Measurements from ENCODE around the gene ABHD12. TPM values are rescaled to one million over a fixed set of nuclear protein-coding genes. Genes with fewer than 3 reads are reported as not detected.

The ABHD12 gene
- total RNA-seq, 1 donor from 2014 or later, result 29.0 TPM

GRCh38 chr20:25310921-25311728 is 79.5 kb downstream of the ABHD12 start:
- intact Hi-C loops (cut with micrococcal nuclease), result loop anchor here (2.0 to 5.0 kb wide), 4 partner anchors 64 to 254 kb away; partner anchors contain the start of genes ABHD12 and PYGB

GRCh38 chr20:25310268-25310920 is 80.2 kb downstream of the ABHD12 start:
- no peaks in the 10 kb centered on the region for H3K9me3 Mint-ChIP-seq
- peak; percentile 59 for DNase-seq (ENCODE audit: low spot score)
- peaks cover 5% of the 10 kb centered on the region for H3K36me3 Mint-ChIP-seq (ENCODE audit: low read depth)
- H3K27me3 Mint-ChIP-seq (ENCODE audit: low read depth), result no peaks in the 10 kb centered on the region
- intact Hi-C loops (cut with micrococcal nuclease), result loop anchor here (2.0 to 5.0 kb wide), 4 partner anchors 63 to 254 kb away; partner anchors contain the start of genes ABHD12 and PYGB
- H3K4me3 Mint-ChIP-seq (ENCODE audit: low read depth), result peak overlapping the region; percentile 74
- H3K27ac Mint-ChIP-seq, result peak overlapping the region; percentile 95
- H3K4me1 Mint-ChIP-seq (ENCODE audit: low read depth), result peaks cover 36% of the 10 kb centered on the region

More at GRCh38 chr20:25310921-25311728, 79.5 kb downstream of the ABHD12 start:
- Mint-ChIP-seq H3K27ac (peak overlapping the region; percentile 95), H3K4me3 (ENCODE audit: low read depth) (peak overlapping the region; percentile 74), H3K9me3 (no peaks in the 10 kb centered on the region), H3K4me1 (ENCODE audit: low read depth) (peaks cover 36% of the 10 kb centered on the region), H3K36me3 (ENCODE audit: low read depth) (peaks cover 5% of the 10 kb centered on the region), H3K27me3 (ENCODE audit: low read depth) (no peaks in the 10 kb centered on the region)
- DNase-seq (ENCODE audit: low spot score), result no peak

GRCh38 chr20:25309395-25310267 is 81.0 kb downstream of the ABHD12 start:
- intact Hi-C loops (cut with micrococcal nuclease), result loop anchor here (2.0 to 5.0 kb wide), 4 partner anchors 62 to 253 kb away; partner anchors contain the start of genes ABHD12 and PYGB

DNA sequence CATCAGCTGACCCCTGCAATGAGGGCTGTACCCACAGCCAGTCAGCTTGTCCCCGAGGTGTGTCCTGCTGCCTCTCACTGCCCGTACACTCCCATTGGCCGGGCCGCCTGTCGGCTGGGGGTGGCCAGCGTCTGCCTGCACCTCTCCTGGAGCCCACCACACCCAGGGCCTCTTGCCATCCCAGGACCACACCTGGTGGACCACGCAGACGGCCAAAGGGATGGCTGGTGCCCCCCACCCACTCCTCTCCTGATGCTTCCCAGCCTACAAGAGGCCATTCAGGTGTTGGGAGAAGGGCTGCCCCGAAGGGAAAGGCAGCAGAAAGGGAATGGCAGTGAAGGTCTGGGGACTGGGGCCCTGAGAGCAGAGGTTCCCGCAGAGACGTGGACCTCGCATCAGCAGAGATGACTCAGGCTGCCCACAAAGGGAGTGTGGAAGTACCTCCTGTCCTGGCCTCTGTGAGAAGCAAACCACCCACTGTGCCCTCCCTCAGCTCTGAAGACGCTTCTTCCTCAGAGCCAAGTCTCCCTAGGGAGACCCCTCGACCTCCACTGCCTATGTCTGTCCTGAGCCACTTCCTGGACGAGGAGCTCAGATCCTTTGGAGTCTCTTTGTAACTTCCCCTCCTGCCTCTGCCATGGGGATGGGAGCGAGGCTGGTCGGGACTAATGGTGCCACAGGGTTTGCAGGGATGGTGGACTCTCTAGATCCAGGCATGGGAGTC is 81.8 kb downstream of the ABHD12 start:
- intact Hi-C loops (cut with micrococcal nuclease), result no loop called here
- DNase-seq (ENCODE audit: low spot score), result no peak

More at GRCh38 chr20:25309395-25310267, 81.0 kb downstream of the ABHD12 start:
- peaks cover 34% of the 10 kb centered on the region for H3K4me1 Mint-ChIP-seq (ENCODE audit: low read depth)
- no peaks in the 10 kb centered on the region for H3K27me3 Mint-ChIP-seq (ENCODE audit: low read depth)
- peak overlapping the region; percentile 62 for H3K27ac Mint-ChIP-seq
- no peaks in the 10 kb centered on the region for H3K9me3 Mint-ChIP-seq
- no peak for DNase-seq (ENCODE audit: low spot score)
- H3K4me3 Mint-ChIP-seq (ENCODE audit: low read depth), result no peak overlapping the region
- peaks cover 5% of the 10 kb centered on the region for H3K36me3 Mint-ChIP-seq (ENCODE audit: low read depth)

GRCh38 chr20:25308083-25308491 is 82.5 kb downstream of the ABHD12 start:
- Mint-ChIP-seq H3K36me3 (ENCODE audit: low read depth) (peaks cover 5% of the 10 kb centered on the region), H3K4me3 (ENCODE audit: low read depth) (no peak overlapping the region), H3K27me3 (ENCODE audit: low read depth) (no peaks in the 10 kb centered on the region), H3K9me3 (no peaks in the 10 kb centered on the region), H3K4me1 (ENCODE audit: low read depth) (peaks cover 31% of the 10 kb centered on the region), H3K27ac (peak overlapping the region; percentile 43)
- DNase-seq (ENCODE audit: low spot score), result no peak
- intact Hi-C loops (cut with micrococcal nuclease), result no loop called here

More for the DNA sequence above, 81.8 kb downstream of the ABHD12 start:
- Mint-ChIP-seq H3K9me3 (no peaks in the 10 kb centered on the region), H3K4me3 (ENCODE audit: low read depth) (no peak overlapping the region), H3K4me1 (ENCODE audit: low read depth) (peaks cover 34% of the 10 kb centered on the region), H3K36me3 (ENCODE audit: low read depth) (peaks cover 5% of the 10 kb centered on the region), H3K27ac (peak overlapping the region; percentile 28), H3K27me3 (ENCODE audit: low read depth) (no peaks in the 10 kb centered on the region)

- H3K9me3 Mint-ChIP-seq, result no peaks in the 10 kb centered on the region
- intact Hi-C loops (cut with micrococcal nuclease), result no loop called here
- H3K4me1 Mint-ChIP-seq (ENCODE audit: low read depth), result peaks cover 30% of the 10 kb centered on the region
- no peaks in the 10 kb centered on the region for H3K27me3 Mint-ChIP-seq (ENCODE audit: low read depth)
- no peak overlapping the region for H3K27ac Mint-ChIP-seq
- peaks cover 5% of the 10 kb centered on the region for H3K36me3 Mint-ChIP-seq (ENCODE audit: low read depth)
- no peak for DNase-seq (ENCODE audit: low spot score)
- no peak overlapping the region for H3K4me3 Mint-ChIP-seq (ENCODE audit: low read depth)
These were observed 83.4 kb downstream of the ABHD12 start for GRCh38 chr20:25306991-25307903.

DNA sequence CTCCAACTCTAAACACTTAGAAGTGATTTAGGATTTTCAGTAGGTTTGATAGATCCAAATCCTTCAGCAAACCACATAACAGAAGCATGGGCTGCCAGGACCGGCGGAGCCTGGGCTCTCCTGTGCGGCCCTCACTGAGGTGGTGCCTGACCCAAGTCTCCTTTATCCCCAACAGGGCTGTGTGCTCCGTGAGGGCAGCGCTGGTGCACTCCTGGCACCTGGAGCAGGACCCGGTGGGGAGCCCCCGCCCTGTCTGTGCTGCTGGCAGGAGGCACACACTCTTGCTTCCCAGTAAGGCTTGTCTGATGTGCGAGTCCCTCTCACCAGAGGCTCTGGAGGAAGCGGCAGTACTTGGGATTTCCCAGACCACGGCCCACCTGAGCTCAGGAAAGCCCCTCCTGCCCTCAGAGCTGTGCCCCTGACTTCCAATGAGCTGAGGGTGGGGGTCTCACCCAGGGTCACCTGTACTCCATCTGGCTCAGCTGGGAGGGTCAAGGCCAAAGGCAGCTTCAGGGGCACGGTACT is 86.5 kb downstream of the ABHD12 start:
- Mint-ChIP-seq H3K27me3 (ENCODE audit: low read depth) (no peaks in the 10 kb centered on the region), H3K4me3 (ENCODE audit: low read depth) (no peak overlapping the region), H3K27ac (no peak overlapping the region), H3K4me1 (ENCODE audit: low read depth) (peaks cover 4% of the 10 kb centered on the region), H3K9me3 (no peaks in the 10 kb centered on the region), H3K36me3 (ENCODE audit: low read depth) (peaks cover 5% of the 10 kb centered on the region)
- DNase-seq (ENCODE audit: low spot score), result no peak
- intact Hi-C loops (cut with micrococcal nuclease), result no loop called here

DNA sequence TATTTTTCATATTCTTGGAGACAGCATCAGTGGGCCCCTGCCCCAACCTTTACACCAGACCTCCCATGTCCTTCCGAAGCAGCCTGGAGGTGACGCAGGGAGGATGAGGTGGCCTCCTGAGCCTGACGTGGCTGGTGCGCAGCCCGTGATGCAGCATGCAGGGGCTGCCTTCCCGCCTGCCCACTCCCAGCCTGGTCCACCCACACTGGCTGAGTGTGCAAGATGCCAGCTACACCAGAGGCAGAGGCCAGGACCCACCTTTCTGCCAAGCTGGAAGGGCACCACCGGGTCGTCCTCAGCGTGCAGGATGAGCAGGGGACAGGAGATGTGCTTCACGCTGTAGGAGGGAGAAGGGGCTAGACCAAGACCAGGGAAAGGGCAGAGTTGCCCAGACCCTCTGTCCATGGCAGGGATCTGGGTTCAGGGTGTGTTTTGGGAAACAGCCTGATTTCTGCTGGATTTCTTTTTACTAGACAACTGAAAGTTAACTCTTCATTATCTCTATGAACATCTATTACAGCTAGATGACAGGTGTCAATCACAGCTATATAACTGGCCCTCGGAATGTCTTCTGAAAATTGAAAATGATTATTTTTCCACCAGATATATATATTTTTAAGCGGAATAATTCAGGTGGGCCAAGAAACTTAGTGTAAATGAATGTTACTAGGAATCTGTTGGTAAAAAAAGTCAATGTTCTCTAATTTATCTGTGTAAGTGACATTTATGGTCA is 87.2 kb downstream of the ABHD12 start:
- H3K36me3 Mint-ChIP-seq (ENCODE audit: low read depth), result peaks cover 5% of the 10 kb centered on the region
- H3K27me3 Mint-ChIP-seq (ENCODE audit: low read depth), result no peaks in the 10 kb centered on the region
- no peak for DNase-seq (ENCODE audit: low spot score)
- no peak overlapping the region for H3K4me3 Mint-ChIP-seq (ENCODE audit: low read depth)
- H3K4me1 Mint-ChIP-seq (ENCODE audit: low read depth), result no peaks in the 10 kb centered on the region
- intact Hi-C loops (cut with micrococcal nuclease), result no loop called here
- H3K27ac Mint-ChIP-seq, result no peak overlapping the region
- H3K9me3 Mint-ChIP-seq, result no peaks in the 10 kb centered on the region

- Mint-ChIP-seq H3K4me1 (ENCODE audit: low read depth) (no peaks in the 10 kb centered on the region), H3K27me3 (ENCODE audit: low read depth) (no peaks in the 10 kb centered on the region), H3K36me3 (ENCODE audit: low read depth) (peaks cover 7% of the 10 kb centered on the region), H3K9me3 (no peaks in the 10 kb centered on the region), H3K27ac (no peak overlapping the region), H3K4me3 (ENCODE audit: low read depth) (no peak overlapping the region)
- DNase-seq (ENCODE audit: low spot score), result no peak
- intact Hi-C loops (cut with micrococcal nuclease), result no loop called here
These were observed 88.0 kb downstream of the ABHD12 start for GRCh38 chr20:25302596-25302995.

DNA sequence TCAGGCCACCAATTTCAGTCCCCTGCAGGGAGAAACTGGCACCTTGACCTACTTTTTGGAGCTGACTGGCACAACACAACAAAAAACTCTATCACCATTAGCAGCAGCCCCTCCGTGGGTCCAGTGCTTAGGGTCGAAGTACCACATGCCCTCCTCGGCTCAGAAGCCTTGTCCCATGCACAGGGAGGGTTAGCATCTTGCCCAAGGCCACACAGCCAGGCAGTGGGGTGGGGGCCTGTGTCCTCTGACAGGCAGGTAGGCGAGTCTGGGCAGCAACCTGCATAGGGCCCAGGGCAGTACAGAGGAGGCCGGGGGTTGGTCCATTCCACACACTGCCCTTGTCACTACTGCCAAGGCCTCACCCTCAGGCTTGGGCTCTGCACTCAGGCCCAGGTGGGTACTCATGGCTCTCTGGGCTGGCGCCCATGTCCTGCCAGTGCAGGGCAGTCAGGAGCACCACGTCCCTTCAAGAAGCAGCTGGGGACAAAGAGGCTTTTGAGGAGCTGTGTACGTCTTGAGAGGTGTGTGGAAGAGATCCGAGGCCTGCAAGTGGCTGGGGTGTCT is 89.2 kb downstream of the ABHD12 start:
- no peak overlapping the region for H3K4me3 Mint-ChIP-seq (ENCODE audit: low read depth)
- intact Hi-C loops (cut with micrococcal nuclease), result no loop called here
- H3K36me3 Mint-ChIP-seq (ENCODE audit: low read depth), result peaks cover 4% of the 10 kb centered on the region
- no peaks in the 10 kb centered on the region for H3K9me3 Mint-ChIP-seq
- no peaks in the 10 kb centered on the region for H3K4me1 Mint-ChIP-seq (ENCODE audit: low read depth)
- H3K27ac Mint-ChIP-seq, result no peak overlapping the region
- DNase-seq (ENCODE audit: low spot score), result no peak
- no peaks in the 10 kb centered on the region for H3K27me3 Mint-ChIP-seq (ENCODE audit: low read depth)

Data from activated T-helper 2 cell treated with anti-CD3 and anti-CD28 coated beads, Interferon-gamma antibody, Interleukin-2, Interleukin-4, amounts not matched to agents 10 μg/mL and 5 μg/mL and 100 μg/mL, durations not matched to agents 14 hours and 24 hours and 36 hours (primary cell).